SK-N-SH (cell line): ENCODE data around the gene ID2. TPM values are rescaled to one million over a fixed set of nuclear protein-coding genes. Genes with fewer than 3 reads are reported as not detected.

Source experiments
- CTCF ChIA-PET: fragments of 300-600, 350-600 bp; formaldehyde crosslinking; extraction: SDS; loops from one replicate; lab custom pipeline; 2021; lab: Yijun Ruan, JAX
- POLR2A ChIA-PET: fragments of 350-600 bp; sonication (Branson Sonifier 250); formaldehyde crosslinking; extraction: SDS; loops from one replicate; lab custom pipeline; 2020; ENCODE audit warnings: antibody characterized with exemption, inconsistent platforms; lab: Yijun Ruan, JAX
- DNase-seq: peaks from one replicate; pipeline ENCODE4 v3.0.0; 2012
- H2AFZ ChIP-seq: fragments of 200-600 bp; sonication (generic); 2 replicates; pipeline ENCODE4 v1.8.1; 2016; ENCODE audit warnings: antibody characterized with exemption, mild to moderate bottlenecking, low read depth
- H3F3A ChIP-seq: fragments of 200-600 bp; sonication (generic); replicated peaks from 2 replicates; pipeline ENCODE3; 2016; ENCODE audit warnings: antibody characterized with exemption, mild to moderate bottlenecking; ENCODE audit not compliant: insufficient read depth
- H3K27ac ChIP-seq, 2 experiments: fragments of 200-500 bp in 1 of 2; fragments of 200-600 bp in 1 of 2; sonication (Bioruptor generic) in 1 of 2; sonication (generic), shearing (Covaris generic) in 1 of 2; 2 replicates each; pipeline versions ENCODE4 v1.5.1 to v1.6.1; 2014 to 2016; ENCODE audit warnings: low read depth in 2 of 2, inconsistent platforms in 1 of 2, low read length in 1 of 2, mild to moderate bottlenecking in 1 of 2, mixed read lengths in 1 of 2
- H3K27me3 ChIP-seq: fragments of 200-600 bp; sonication (generic), shearing (Covaris generic); 2 replicates; pipeline ENCODE4 v1.6.1; 2016; ENCODE audit warnings: mixed run types; ENCODE audit not compliant: insufficient read depth
- H3K36me3 ChIP-seq, 2 experiments: fragments of 200-500 bp in 1 of 2; fragments of 200-600 bp in 1 of 2; sonication (Bioruptor generic) in 1 of 2; sonication (generic) in 1 of 2; replicated peaks in 1 of 2; 2 replicates each; pipeline versions ENCODE3 to v1.5.1; 2014 to 2016; ENCODE audit warnings: low read length in 1 of 2, mild to moderate bottlenecking in 1 of 2; ENCODE audit not compliant: insufficient read depth in 2 of 2, control insufficient read depth in 1 of 2
- H3K4me1 ChIP-seq, 2 experiments: fragments of 200-500 bp in 1 of 2; fragments of 200-600 bp in 1 of 2; sonication (Bioruptor generic) in 1 of 2; sonication (generic), shearing (Covaris generic) in 1 of 2; 2 replicates each; pipeline versions ENCODE4 v1.5.1 to v1.6.1; 2014 to 2016; ENCODE audit warnings: low read depth in 1 of 2, low read length in 1 of 2, mixed run types in 1 of 2; ENCODE audit not compliant: insufficient read depth in 2 of 2, control insufficient read depth in 1 of 2
- H3K4me2 ChIP-seq: fragments of 200-600 bp; sonication (generic), shearing (Covaris generic); 2 replicates; pipeline ENCODE4 v1.6.1; 2017; ENCODE audit warnings: mixed run types
- H3K4me3 ChIP-seq, 2 experiments: fragments of 200-500 bp in 1 of 2; fragments of 200-600 bp in 1 of 2; sonication (Bioruptor generic) in 1 of 2; sonication (generic), shearing (Covaris generic) in 1 of 2; 2 replicates each; pipeline versions ENCODE4 v1.5.1 to v1.8.1; 2014 to 2016; ENCODE audit warnings: low read depth in 2 of 2, inconsistent platforms in 1 of 2, low read length in 1 of 2, mild to moderate bottlenecking in 1 of 2, mixed read lengths in 1 of 2, moderate library complexity in 1 of 2
- H3K79me2 ChIP-seq: fragments of 200-600 bp; sonication (generic); 2 replicates; pipeline ENCODE4 v1.8.1; 2017; ENCODE audit warnings: mild to moderate bottlenecking; ENCODE audit not compliant: insufficient read depth
- H3K9ac ChIP-seq: fragments of 200-600 bp; sonication (generic); 2 replicates; pipeline ENCODE4 v1.6.1; 2017; ENCODE audit warnings: mixed run types
- H3K9me2 ChIP-seq: fragments of 200-600 bp; sonication (generic); 2 replicates; pipeline ENCODE4 v1.6.1; 2017; ENCODE audit warnings: mixed run types
- H3K9me3 ChIP-seq: fragments of 200-600 bp; sonication (generic); 2 replicates; pipeline ENCODE4 v1.6.1; 2017; ENCODE audit warnings: mixed run types, mild to moderate bottlenecking, moderate library complexity
- H4K20me1 ChIP-seq: fragments of 200-600 bp; sonication (generic); 2 replicates; pipeline ENCODE4 v1.6.1; 2017; ENCODE audit warnings: mild to moderate bottlenecking, mixed run types; ENCODE audit not compliant: insufficient read depth
- EZH2phosphoT487 ChIP-seq: fragments of 200-600 bp; sonication (generic); IDR thresholded peaks from 2 replicates; pipeline ENCODE4 v1.6.1; 2017; ENCODE audit warnings: low read depth, mixed run types, mild to moderate bottlenecking, antibody characterized with exemption, moderate library complexity, borderline replicate concordance
- FOSL2 ChIP-seq: IDR thresholded peaks from 2 replicates; pipeline ENCODE4 v1.4.0; 2012; ENCODE audit warnings: low read depth, mild to moderate bottlenecking, moderate library complexity, borderline replicate concordance
- FOXJ3 ChIP-seq: sonication (generic); formaldehyde crosslinking; IDR thresholded peaks from 2 replicates; pipeline ENCODE4 v1.5.1; 2020; ENCODE audit warnings: mild to moderate bottlenecking, missing genetic modification reagents
- FOXM1 ChIP-seq: IDR thresholded peaks from 2 replicates; pipeline ENCODE4 v1.4.0; 2012; ENCODE audit warnings: low read depth, mild to moderate bottlenecking
- IRF3 ChIP-seq: fragments of 150-350 bp; IDR thresholded peaks from 2 replicates; pipeline ENCODE4 v1.6.1; 2016; ENCODE audit warnings: mild to moderate bottlenecking, low read depth, low read length
- MXI1 ChIP-seq: IDR thresholded peaks from 2 replicates; pipeline ENCODE4 v1.6.1; 2012; ENCODE audit warnings: mild to moderate bottlenecking, low read depth, low read length, improper control_type of control experiment
- NFIC ChIP-seq: IDR thresholded peaks from 2 replicates; pipeline ENCODE4 v1.4.0; 2012; ENCODE audit warnings: borderline replicate concordance
- NRF1 ChIP-seq: IDR thresholded peaks from 2 replicates; pipeline ENCODE4 v1.6.1; 2012; ENCODE audit warnings: low read depth, mild to moderate bottlenecking, low read length
- RAD21 ChIP-seq: IDR thresholded peaks from 2 replicates; pipeline ENCODE4 v1.6.1; 2012; ENCODE audit warnings: mild to moderate bottlenecking, low read length
- RXRA ChIP-seq: IDR thresholded peaks from 2 replicates; pipeline ENCODE4 v1.4.0; 2012; ENCODE audit warnings: low read depth, mild to moderate bottlenecking, borderline replicate concordance
- TCF12 ChIP-seq: IDR thresholded peaks from 2 replicates; pipeline ENCODE4 v1.4.0; 2012
- TEAD4 ChIP-seq: IDR thresholded peaks from 2 replicates; pipeline ENCODE4 v1.4.0; 2012; ENCODE audit warnings: mild to moderate bottlenecking, borderline replicate concordance; ENCODE audit not compliant: insufficient read depth
- YY1 ChIP-seq: IDR thresholded peaks from 2 replicates; pipeline ENCODE4 v1.4.0; 2012; ENCODE audit warnings: low read depth, mild to moderate bottlenecking
- WGBS: methylation state at CpG from one replicate; pipeline ENCODE4 v1.1.6; 2017; ENCODE audit warnings: low lambda C conversion rate; 5-methylcytosine and 5-hydroxymethylcytosine counted together
- polyA plus RNA-seq, 3 experiments: library from polyadenylated mRNA; depleted of rRNA; stranded (reverse); fragments of >200 nt; gene quantifications; 2 replicates each; pipeline ENCODE4 v1.2.3, GENCODE V29; 2012
- TF ChIP-seq, protein P1 (sequence below): fragments of 150-350 bp; IDR thresholded peaks from 2 replicates; pipeline ENCODE4 v1.6.1; 2017; ENCODE audit warnings: antibody characterized with exemption, low read length, low read depth, borderline replicate concordance
- TF ChIP-seq, protein P2 (sequence below): IDR thresholded peaks from 2 replicates; pipeline ENCODE4 v1.4.0; 2012; ENCODE audit warnings: low read depth
- TF ChIP-seq, protein P3 (sequence below): IDR thresholded peaks from 2 replicates; pipeline ENCODE4 v1.6.1; 2012; ENCODE audit warnings: mild to moderate bottlenecking, low read depth, low read length, moderate library complexity

Gene ID2
- polyA plus RNA-seq, 1 of the 3 experiments (the other 2 are of a cell fraction) = 459 TPM

DNA sequence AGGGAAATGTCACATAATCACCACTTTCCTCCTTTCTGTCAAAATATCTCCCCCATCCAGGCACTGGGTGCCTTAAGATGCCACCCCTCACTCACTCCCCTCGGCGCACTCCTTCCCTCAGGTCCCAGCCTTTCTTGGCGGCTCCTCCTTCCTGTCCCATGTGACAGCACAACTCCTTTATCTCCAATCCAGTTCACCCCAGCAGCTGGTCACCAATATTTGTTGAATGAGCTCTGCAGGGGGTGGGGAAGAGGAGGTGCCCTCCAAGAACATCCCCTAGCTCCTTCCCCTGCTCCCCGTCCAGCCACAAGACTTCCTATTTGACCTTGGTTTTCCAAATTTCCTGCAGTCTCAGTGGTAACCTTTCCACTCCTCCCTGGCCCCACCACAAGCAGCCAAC, 31.6 kb upstream of the ID2 start:
- Histone ChIP-seq H3K9ac (no peak overlapping the region), H3K79me2 (no peaks in the 10 kb centered on the region), H3K4me1 (no peaks in the 10 kb centered on the region)
- 91% methylated on average over 4 of the region's 4 CpGs for WGBS
- TF ChIP-seq RXRA (no peak), NFIC (no peak)
- TF ChIP-seq, protein P1, sequence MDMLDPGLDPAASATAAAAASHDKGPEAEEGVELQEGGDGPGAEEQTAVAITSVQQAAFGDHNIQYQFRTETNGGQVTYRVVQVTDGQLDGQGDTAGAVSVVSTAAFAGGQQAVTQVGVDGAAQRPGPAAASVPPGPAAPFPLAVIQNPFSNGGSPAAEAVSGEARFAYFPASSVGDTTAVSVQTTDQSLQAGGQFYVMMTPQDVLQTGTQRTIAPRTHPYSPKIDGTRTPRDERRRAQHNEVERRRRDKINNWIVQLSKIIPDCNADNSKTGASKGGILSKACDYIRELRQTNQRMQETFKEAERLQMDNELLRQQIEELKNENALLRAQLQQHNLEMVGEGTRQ = no peak
- TF ChIP-seq, all 33 proteins: peak for 0
- Histone ChIP-seq H4K20me1 (no peaks in the 10 kb centered on the region), H3K4me2 (no peak overlapping the region), H3K4me3 (no peak overlapping the region), H3K9me3 (no peaks in the 10 kb centered on the region), H3K27me3 (no peaks in the 10 kb centered on the region), H3F3A (peaks cover 3% of the 10 kb centered on the region), H3K27ac (no peak overlapping the region), H2AFZ (no peak overlapping the region), H3K9me2 (no peaks in the 10 kb centered on the region), H3K36me3 (no peaks in the 10 kb centered on the region)
- no peak for DNase-seq
- ChIA-PET POLR2A (no interaction called here), CTCF (no interaction called here)

DNA sequence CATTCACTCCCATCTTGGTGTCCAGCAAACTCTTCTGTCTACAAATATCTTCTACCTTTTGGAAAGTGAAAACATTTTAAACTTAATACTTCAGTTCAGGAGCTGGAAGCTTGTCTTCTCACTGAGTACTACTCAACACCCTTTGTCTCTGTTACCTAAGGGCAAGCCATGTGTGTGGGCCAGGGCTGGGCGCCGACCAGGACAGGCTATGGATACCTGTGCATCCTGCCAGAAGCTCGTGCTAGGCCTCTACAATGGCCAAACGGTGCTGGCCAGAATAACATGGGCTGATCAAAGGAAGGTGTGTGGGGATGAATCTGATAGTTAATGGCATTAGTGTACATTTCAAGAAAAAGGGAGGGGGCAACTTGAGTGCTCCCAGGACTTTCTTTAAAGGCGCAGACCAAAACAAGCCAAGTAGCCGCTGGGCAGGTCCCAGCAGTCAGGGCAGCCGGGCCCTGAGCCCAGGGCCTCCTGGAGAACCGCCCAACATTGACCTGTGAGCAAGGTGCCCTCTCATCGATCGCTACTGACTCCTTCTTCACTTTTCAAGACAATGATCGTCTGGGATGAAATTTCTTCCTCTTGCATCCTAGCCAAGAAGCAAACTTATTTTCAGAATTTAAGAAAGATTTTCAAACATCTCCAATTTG, 29.0 kb upstream of the ID2 start:
- Histone ChIP-seq H3F3A (peaks cover 3% of the 10 kb centered on the region), H3K27me3 (no peaks in the 10 kb centered on the region), H3K4me1 (no peaks in the 10 kb centered on the region), H3K36me3 (no peaks in the 10 kb centered on the region), H4K20me1 (no peaks in the 10 kb centered on the region), H3K27ac (no peak overlapping the region), H3K4me2 (no peak overlapping the region), H3K79me2 (no peaks in the 10 kb centered on the region), H3K9me2 (no peaks in the 10 kb centered on the region), H3K9me3 (no peaks in the 10 kb centered on the region), H2AFZ (no peak overlapping the region), H3K4me3 (no peak overlapping the region), H3K9ac (no peak overlapping the region)
- WGBS = 85% methylated on average over 11 of the region's 11 CpGs
- POLR2A ChIA-PET = no interaction called here
- CTCF ChIA-PET = interaction anchor here (1.6 to 1.7 kb wide), 2 partner anchors 9 to 17 kb away, joined by 3 to 4 read pairs; no protein-coding TSS in a partner anchor
- TF ChIP-seq FOXJ3 (CRISPR knock-in tag) (no peak), FOXM1 (no peak), TEAD4 (no peak), RXRA (no peak)
- no peak for DNase-seq

GRCh38 chr2:8653485-8653884, 28.4 kb upstream of the ID2 start:
- 84% methylated on average over 7 of the region's 7 CpGs for WGBS
- TF ChIP-seq RAD21 = no peak
- TF ChIP-seq YY1 = no peak
- no peak for TF ChIP-seq TCF12
- TF ChIP-seq FOSL2 = no peak
- no peak for TF ChIP-seq IRF3
- TF ChIP-seq NFIC = no peak
- TF ChIP-seq, protein P2, sequence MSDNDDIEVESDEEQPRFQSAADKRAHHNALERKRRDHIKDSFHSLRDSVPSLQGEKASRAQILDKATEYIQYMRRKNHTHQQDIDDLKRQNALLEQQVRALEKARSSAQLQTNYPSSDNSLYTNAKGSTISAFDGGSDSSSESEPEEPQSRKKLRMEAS = no peak
- no peak for TF ChIP-seq MXI1
- TF ChIP-seq, protein P3, sequence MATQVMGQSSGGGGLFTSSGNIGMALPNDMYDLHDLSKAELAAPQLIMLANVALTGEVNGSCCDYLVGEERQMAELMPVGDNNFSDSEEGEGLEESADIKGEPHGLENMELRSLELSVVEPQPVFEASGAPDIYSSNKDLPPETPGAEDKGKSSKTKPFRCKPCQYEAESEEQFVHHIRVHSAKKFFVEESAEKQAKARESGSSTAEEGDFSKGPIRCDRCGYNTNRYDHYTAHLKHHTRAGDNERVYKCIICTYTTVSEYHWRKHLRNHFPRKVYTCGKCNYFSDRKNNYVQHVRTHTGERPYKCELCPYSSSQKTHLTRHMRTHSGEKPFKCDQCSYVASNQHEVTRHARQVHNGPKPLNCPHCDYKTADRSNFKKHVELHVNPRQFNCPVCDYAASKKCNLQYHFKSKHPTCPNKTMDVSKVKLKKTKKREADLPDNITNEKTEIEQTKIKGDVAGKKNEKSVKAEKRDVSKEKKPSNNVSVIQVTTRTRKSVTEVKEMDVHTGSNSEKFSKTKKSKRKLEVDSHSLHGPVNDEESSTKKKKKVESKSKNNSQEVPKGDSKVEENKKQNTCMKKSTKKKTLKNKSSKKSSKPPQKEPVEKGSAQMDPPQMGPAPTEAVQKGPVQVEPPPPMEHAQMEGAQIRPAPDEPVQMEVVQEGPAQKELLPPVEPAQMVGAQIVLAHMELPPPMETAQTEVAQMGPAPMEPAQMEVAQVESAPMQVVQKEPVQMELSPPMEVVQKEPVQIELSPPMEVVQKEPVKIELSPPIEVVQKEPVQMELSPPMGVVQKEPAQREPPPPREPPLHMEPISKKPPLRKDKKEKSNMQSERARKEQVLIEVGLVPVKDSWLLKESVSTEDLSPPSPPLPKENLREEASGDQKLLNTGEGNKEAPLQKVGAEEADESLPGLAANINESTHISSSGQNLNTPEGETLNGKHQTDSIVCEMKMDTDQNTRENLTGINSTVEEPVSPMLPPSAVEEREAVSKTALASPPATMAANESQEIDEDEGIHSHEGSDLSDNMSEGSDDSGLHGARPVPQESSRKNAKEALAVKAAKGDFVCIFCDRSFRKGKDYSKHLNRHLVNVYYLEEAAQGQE = no peak
- no peak for TF ChIP-seq NRF1
- no peak for TF ChIP-seq FOXJ3 (CRISPR knock-in tag)
- no peak for TF ChIP-seq EZH2phosphoT487

More at GRCh38 chr2:8653485-8653884, 28.4 kb upstream of the ID2 start:
- Histone ChIP-seq H3K27me3 (no peaks in the 10 kb centered on the region), H3K4me3 (no peak overlapping the region), H4K20me1 (no peaks in the 10 kb centered on the region), H3K9ac (no peak overlapping the region), H3K4me1 (no peaks in the 10 kb centered on the region), H2AFZ (no peak overlapping the region), H3K9me2 (no peaks in the 10 kb centered on the region), H3K4me2 (no peak overlapping the region), H3K79me2 (no peaks in the 10 kb centered on the region), H3F3A (peaks cover 3% of the 10 kb centered on the region), H3K36me3 (no peaks in the 10 kb centered on the region), H3K27ac (no peak overlapping the region), H3K9me3 (no peaks in the 10 kb centered on the region)
- ChIA-PET CTCF (interaction anchor here (0.6 to 1.7 kb wide), 3 partner anchors 10 to 17 kb away, joined by 3 to 4 read pairs (median 3); no protein-coding TSS in a partner anchor), POLR2A (no interaction called here)
- DNase-seq = no peak
